Non-pigmented ciliary epithelial cell (primary cell): ENCODE data around the gene ZC3H12D.
"Not testable (repeated sequence)": the region's sequence is repeated elsewhere in the genome, so short reads cannot be mapped to it uniquely, and the experiment has no call there.

Source experiments
- DNase-seq: peaks from one replicate; pipeline ENCODE4 v3.0.0-alpha.2; 2010; ENCODE audit warnings: low read depth

ZC3H12D gene

DNA sequence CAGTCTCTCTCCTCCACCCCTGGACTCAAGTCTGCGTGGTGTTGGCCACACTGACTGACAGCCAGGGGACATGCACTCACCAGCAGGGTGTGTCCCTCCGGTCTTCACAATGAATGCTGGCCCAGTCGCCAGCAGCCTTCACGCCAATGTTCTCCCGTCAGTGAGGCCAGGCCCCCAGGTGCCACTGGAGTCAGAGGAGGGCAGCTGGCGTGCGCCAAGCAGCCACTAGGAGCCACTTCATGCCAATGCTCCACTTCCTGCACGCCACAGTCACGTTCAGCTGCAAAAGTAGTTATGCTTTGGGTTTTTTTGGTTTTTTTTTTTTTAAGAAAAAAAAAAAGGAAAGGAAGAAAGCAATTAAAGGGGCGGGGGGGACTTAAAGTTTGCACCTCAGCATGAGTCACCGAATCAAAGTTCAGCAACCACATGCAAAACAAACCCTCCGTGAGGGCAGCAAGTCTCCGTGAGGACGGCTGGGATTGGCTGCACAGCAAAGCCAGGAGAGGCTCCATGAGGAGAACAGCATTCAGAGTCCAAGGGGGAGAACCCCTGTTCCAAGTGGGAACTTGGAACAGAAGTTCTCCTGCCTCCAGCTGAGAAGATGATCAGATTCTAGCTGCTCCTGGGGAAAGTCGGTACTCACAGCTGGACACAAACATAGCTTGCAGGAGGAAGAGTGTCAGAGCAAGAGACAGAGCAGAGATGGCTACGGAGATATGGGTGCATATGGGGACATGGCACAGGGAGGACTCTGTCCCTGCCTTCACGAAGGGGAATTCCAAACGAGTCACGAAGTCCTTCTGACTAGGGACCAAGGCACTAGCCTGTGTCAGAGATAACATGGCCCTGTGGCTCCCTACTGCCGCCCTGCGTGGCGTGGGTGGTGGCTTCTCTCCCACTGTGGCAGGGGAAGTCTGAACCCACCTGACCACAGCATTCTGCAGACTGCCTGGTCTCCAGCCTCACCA is at the start of gene ZC3H12D:
Gene ZC3H12D, minus strand, starts transcription at position 282 of the 968 bp plus-strand sequence. CDS start 10,471 bp downstream, outside the sequence.
- no peak for DNase-seq

DNA sequence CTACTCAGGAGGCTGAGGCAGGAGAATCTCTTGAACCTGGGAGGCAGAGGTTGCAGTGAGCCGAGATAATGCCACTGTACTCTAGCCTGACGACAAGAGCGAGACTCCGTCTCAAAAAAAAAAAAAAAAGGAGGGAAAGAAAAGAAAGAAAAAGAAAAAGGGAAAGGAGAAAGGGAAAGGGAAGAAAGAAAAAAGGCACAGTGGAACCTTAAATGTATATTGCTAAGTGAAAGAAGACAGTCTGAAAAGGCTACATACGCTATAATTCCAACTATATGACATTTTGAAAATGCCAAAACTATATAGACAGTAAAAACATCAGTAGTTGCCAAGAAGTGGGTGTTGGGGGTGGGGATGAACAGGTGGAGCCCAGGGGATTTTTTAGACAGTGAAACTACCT is 44.8 kb upstream of the ZC3H12D start:
- DNase-seq = no peak

DNA sequence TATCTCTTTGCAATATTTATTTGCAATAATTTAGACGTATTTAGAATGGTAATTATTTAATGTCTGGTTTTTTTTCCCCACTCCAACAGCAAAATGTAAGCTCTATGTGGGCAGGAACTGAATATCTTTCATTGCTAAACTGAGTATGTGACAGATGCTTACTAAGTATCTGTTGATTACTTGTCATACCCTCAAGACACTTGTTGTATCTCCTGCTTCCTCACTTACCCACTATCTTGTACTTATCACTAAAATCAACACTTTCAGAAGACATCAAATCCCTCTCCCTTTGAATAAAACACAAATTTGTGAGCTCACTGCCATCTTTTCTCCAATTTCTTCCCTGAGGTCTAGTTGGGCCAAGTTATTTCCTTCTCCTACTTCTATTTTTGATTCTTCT is 30.7 kb upstream of the ZC3H12D start:
- no peak for DNase-seq

- no peak for DNase-seq
These were observed 29.1 kb upstream of the ZC3H12D start for GRCh38 chr6:149513915-149514314.

DNA sequence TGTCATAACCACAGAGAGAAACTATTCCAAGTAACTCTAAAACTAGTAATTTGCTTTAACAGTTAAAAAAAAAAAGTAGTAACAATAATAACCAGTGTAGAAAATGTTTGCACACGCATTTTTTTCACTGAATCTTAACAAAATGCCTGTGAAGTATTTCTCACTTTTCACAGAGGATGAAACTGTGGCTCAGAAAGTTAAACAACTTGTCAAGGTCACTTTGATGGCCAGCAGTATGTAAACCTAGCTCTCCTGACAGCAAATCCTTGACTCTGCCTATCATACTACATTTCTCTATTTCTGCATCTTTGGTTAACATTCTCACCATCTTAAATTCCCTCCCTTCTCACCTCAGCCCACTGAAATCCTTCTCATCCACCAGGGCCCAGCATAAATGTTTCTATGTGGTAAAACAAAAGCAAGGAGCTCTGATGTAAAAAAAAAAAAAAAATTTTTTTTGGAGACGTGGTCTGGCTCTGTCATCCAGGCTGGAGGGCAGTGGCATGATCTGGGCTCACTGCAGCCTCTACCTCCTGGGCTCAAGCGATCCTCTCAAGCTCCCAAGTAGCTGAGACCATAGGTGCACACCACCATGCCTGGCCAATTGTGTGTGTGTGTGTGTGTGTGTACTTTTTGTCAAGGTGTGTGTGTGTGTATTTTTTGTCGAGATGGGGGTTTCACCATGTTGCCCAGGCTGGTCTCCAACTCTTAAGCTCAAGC is 26.1 kb upstream of the ZC3H12D start:
- DNase-seq = no peak

GRCh38 chr6:149508485-149508884 is 23.7 kb upstream of the ZC3H12D start:
- DNase-seq = no peak

DNA sequence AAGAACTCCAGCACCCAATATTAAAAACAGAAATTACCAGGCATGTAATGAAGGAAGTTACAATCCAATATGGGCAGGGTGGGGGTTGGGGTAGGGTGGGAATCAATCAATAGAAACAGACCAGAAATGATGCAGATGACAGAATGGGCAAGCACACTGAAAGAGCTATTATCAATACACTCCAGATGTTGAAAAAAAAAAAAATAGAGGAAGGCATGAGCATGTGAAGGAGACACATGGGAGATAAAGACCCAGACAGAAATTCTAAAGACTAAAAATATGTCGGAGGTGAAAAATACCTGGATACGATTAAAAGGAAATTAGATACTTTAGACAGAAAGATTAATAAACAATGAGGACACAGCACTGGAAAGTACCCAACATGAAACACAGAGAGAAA is 19.1 kb upstream of the ZC3H12D start:
- no peak for DNase-seq

DNA sequence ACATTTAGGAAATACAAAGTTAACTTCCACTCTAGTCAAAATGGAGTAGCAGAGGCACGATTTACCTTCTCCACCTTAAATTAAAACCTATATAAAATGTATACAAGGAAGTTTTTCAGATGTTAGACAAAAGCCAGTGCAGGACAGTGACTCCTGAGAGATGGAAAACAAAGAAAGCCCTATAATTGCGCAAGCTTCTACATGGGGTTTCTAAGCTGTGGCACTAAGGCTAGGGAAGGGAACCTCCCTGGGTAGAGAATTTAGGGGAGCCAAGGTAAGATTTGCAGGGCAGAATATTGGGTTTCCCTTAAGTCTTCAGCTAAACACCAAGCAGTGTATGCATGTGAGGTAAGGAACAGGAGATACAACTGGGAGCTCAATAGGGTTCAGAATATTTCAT is 18.5 kb upstream of the ZC3H12D start:
- DNase-seq = no peak

DNA sequence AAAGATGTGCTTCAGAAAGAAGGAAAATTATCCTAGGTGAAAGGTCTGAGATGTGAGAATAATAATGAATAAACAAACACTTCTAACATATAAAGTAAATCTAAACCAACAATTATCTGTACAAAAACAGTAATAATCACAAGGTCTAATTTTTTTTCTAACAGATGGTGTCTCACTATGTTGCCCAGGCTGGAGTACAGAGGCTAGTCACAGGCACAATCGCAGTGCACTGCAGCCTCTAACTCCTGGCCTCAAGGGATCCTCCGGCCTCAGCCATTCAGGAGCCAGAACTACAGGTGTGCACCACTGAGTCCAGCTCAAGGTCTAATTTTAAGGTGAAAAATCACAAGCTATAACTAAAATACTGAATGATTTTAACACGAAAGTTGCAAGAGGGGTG is 17.0 kb upstream of the ZC3H12D start:
- no peak for DNase-seq

DNA sequence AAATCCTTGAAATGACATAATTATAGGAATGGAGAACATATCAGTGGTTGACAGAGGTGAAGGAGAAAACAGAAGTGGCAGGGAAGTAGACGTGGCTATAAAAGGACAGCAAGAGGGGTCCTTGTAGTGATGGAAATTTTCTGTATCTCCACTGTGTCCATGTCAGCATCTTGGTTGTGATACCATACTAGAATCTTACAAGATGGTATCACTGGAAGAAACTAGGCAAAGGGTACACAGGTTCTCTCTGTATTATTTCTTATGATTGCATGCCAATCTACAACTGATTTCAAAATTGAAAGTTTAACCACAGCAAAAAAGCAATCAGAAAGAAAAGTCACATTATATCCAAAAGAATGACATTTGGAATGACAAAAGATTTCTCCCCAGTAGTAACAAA is 16.4 kb upstream of the ZC3H12D start:
- no peak for DNase-seq

DNA sequence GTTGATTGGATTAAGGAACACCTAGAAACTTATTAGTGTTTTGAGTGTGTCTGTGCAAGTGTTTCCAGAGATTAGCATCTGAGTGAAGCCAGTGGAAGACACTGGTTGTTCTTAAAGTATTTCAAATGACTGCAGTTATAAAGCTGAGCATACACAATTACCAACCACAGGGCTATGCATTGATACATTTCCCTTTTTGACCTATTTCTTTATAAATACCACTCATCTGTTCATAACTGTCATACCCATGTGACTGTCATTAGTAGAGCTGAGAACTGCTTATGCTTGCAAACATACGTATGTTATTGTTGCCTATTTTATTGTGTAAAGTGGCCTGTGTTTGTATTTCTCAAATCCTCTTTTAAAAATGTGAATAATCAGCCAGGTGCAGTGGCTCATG is 15.3 kb upstream of the ZC3H12D start:
- no peak for DNase-seq

- peak; percentile 90 for DNase-seq
These were observed 14.3 kb upstream of the ZC3H12D start for GRCh38 chr6:149499066-149499465.

DNA sequence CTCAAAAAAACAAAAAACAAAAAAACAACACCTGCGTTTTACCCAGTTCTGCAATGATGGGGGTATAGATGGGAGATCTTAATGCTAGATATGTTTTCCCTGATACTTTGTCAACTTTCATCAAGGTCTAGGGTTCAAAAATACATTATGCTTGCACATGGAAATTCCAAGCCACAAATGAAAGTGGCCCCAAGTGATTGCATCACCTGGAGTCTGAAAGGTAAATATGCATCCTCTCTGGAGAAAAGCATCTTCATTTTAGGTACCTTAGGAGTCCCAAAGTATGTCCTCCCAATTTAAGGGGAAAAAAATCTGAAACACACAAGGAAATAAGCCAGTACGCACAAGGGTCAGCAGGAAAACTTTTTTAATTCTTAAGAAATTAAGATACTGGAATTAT is 12.6 kb upstream of the ZC3H12D start:
- no peak for DNase-seq

GRCh38 chr6:149496597-149496996 is 11.8 kb upstream of the ZC3H12D start:
- DNase-seq = peak; percentile 24

DNA sequence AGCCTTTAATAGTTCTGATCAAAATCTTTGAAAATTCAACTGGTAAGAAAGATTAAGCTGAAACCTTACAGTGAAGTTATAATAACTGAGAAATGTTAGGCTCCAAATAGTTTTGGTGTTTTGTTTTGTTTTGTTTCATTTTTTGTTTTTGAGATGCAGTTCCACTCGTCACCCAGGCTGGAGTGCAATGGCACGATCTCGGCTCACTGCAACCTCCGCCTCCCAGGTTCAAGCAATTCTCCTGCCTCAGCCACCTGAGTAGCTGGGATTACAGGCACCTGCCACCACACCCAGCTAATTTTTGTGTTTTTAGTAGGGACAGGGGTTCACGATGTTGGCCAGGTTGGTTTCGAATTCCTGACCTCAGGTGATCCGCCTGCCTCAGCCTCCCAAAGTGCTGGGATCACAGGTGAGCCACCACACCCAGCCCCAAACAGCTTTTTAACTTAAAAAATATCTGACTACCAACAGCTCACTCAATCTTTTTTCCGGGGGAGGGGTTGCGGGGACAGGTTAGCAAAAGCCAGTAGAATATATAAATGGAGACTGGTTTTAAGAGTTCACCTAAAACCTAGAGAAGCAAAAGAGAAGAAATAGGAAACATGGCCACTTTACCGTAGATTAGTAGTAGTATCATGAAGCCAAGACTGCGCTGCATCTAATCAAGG is 10.7 kb upstream of the ZC3H12D start:
- not testable (repeated sequence) for DNase-seq

DNA sequence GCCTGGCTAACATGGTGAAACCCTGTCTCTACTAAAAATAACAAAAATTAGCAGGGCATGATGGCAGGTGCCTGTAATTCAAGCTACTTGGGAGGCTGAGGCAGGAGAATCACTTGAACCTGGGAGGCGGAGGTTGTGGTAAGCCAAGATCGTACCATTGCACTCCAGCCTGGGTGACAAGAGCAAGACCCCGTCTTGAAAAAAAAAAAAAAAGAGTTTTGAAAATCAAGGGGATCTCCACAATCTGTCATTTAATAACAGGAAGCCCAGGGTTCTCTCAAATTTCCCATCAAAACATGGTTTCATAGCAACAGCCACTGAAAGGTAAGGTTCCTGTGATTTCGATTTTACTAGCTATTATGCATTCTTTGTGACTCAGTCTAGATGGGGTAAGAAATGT is 10.0 kb upstream of the ZC3H12D start:
- not testable (repeated sequence) for DNase-seq

GRCh38 chr6:149493761-149494320 is 9.0 kb upstream of the ZC3H12D start:
- DNase-seq = no peak

DNA sequence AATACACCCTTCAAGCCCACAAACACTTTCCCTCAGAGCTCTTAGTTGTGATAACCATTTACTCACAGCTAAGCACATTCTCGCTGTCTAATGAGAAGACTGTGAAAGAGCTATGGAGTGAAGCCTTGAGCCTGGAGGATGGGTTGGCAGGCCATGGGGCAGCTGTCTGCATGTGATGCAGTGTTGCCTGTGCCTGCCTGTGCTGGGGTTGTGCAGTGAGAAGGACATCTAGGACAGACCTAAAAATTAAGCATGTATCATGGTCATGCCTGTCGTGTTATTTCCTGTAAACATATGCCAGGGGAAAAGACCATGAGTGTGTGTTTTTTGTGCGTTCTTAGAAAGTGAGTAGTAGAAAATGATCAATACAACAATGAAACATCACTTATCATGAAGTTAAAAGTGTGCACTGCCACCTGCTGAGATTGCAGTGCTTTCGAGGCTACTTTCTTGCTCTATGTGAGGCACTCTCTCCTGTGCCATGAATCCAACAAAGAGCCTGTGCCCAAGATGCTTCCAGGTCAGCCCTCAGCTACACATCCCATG is 8.1 kb upstream of the ZC3H12D start:
- DNase-seq = no peak

DNA sequence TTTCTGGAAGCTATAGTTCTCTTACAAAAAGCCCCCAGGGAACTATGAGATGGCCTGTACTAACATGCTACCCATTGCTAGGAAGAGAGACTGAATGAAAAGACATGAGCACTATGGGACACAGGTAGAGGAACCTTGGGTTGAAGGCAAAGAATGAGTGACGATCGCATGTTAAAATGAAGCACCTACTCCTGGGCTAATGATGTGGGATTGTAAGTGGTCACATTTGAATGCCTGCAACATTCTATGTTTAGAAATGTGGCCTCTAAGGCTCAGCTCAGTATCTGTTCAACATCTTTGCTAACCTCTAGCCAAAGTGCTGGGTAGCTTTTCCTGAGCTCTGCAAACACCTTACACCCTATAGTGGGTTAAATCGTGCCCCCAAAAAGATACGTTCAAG is 5.2 kb upstream of the ZC3H12D start:
- no peak for DNase-seq

- DNase-seq = no peak
These were observed 4.0 kb upstream of the ZC3H12D start for GRCh38 chr6:149488815-149489214.

- DNase-seq = no peak
These were observed 2.5 kb upstream of the ZC3H12D start for GRCh38 chr6:149487316-149487715.
